ENCODE data around the gene ZAP70.

- TF ChIP-seq EZH2 (IDR thresholded peaks at IDR 0.05) (no peak), POLR2AphosphoS5 (IDR thresholded peaks at IDR 0.05; ENCODE audit: borderline replicate concordance, low read depth, low read length) (no peak)
Observed at GRCh38 chr2:97750017-97750416, 36.6 kb downstream of the ZAP70 start.

All from SK-N-MC (cell line).